DMS114 treated with DMSO at 0.1 percent for 48 hours (cell line): Measurements from ENCODE around the gene PPP2R2C.

Source experiments
- DNase-seq: peaks from one replicate; lab custom pipeline; 2025; ENCODE audit not compliant: unreplicated experiment; lab: John Stamatoyannopoulos, UW

PPP2R2C gene

DNA sequence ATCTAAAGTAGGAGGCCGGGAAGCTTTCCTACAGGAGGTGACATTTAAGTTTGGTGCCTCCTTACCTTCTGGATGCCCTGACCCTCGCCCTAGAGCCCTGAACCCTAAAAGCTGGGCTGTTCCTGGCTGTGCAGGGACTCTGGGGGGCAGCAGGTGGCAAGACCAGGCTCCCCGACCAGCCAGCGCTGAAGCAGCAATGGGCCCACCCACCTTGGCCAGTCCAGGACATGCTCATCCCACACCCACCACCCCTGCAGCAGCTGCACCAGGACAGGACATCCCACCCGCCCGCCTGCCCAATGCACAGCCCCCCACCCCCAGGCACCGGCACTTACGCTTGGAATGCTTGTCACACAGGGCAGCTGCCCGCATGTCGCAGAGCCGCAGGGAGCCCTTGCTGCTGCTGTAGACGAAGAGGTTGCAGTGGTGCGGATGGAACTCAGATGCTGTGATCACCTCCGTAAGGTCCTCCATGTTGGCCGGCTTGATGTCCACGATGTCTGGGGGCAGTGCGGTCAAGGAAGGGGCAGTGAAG is 124.8 kb downstream of the PPP2R2C start:
- no peak for DNase-seq

DNA sequence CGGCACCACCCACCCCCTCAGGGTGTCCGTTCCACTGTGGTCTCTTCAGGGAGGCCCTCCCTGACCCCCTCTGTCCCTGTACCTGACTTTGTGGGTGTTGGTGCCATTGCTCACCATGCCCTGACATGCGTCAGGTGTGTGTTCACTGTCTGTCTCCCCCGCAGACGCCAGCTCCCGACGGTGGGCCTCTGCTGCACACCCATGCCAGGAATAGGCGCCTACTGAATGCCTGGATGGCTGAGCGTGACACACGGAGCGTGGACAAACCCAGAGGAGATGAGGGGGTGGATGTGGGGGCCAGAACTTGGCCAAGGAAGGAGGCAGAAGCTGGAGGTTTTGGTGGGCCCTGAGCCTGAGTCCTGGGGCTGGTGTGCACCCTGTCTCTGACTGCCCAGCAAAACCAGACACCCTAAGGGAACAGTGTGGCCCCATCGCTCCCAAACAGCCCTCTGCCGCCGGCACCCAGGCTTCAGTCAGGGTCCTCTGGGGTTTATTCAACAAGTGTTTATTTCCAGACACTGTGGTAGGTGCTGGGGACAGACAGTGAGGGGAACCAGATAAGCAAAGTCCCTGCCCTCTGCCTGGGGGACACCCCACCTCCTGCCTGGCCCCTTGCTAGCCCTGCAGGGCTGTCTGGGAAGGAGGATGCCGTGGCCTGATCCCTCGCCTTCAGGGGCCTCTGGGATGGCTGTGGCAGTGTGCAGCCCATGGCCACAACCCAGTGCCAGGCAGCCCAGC is 125.9 kb downstream of the PPP2R2C start:
- no peak for DNase-seq

DNA sequence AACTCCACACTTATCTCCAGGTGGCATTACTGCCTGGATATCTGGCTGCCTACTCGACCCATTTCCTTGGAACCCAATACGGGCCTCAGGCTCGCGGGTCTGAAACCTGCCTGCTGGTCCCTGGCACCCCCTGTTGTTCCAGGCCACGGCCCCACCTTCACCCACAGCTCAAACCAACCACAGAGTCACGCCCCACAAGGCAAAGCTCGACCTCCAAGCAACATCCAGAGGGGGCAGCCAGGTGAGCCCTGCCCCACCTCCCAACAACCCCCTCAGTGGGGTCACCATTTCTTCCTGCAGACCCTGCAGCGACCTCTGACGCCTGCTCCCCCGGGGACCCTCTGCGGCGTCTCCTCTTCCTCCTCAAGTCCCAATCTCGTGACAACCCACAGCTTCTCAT is 126.5 kb downstream of the PPP2R2C start:
- DNase-seq, result no peak

DNA sequence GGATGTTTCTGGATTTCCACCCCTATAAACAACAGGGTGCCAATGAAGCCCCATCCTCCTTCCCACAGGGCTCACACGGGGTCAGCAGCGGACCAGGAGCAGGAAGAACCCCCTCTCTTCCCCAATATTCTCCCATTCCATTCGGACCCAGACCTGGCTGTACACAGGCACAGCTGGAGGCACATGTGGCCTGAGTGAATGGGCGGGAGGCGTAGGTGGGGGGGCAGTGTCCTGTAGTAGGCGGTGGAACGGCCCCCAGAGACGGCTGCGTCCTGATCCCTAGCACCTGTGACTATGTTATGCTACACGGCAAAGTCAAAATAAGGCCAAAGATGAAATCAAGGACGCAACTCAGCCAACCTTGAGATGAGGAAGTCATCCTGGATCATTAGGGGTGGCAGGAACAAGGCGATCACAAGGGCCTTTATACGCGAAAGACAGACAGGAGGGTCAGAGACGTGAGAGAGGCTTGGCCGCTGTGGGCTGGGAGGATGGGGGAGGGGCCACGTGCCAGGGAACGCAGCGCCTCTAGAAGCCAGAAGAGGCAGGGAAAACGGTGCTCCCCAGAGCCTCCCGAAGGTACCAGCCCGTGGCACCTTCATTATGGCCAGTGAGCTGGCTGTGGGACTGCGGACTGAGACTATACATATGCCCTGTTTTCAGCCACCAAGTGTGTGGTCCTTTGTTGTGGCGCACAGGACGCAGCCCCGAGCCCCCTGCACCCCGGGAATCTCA is 127.2 kb downstream of the PPP2R2C start:
- no peak for DNase-seq

DNA sequence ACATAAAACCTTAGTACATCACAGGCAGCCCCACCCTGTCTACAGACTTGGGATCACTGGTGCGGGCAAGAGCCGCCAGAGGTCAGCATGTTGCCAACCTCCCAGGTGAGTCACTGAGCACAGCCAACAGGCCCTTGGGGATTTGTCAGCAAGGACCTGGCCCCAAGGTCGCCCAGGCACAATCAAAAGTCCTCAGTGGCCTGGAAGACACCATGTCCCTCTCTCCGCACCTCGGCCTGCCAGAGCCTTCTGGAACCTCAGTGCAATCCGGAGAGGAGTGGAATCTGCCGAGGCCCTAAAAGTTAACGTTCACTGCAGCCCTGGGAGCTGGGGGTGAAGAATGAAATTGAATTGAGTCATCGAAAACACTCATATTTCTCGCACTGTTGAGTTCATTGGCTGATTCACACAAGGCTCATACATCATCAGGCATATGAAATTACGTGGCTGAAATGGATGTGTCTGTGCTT is 128.4 kb downstream of the PPP2R2C start:
- no peak for DNase-seq

DNA sequence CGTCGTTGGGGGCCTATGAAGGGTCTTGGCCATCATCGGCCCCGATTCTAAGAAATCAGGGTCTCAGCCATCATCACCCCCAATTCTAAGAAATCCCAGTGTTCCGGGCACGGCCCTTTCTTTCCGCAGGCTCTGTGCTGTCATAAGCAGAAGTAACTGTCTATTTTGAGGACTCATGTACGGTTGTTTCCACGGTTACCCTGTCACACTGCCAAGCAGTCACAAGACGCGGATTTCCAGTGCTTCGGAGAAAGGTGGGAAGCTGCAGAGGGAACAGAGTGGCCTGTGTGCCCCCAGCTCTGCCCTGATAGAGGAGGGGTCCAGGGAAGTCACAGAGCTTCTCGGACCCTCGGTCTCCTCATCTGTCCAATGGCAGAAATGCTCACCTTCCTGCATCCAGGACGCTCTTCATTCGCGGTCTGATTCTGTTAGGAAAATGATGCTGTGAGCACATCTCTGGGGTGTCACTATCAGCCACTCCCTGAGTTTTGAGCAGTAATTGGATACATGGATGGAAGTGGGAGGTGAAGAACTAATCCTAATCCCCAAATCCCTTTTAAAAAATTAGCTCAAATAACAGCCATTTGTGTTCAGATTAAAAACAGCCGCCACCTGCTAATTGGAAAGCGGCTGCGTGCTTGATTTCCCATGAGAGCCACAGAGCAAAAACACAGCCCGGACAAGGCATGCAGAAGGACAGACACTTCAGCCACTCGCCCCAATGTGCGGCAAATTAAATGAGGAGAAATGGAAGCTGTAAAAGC is 129.7 kb downstream of the PPP2R2C start:
- DNase-seq, result no peak

DNA sequence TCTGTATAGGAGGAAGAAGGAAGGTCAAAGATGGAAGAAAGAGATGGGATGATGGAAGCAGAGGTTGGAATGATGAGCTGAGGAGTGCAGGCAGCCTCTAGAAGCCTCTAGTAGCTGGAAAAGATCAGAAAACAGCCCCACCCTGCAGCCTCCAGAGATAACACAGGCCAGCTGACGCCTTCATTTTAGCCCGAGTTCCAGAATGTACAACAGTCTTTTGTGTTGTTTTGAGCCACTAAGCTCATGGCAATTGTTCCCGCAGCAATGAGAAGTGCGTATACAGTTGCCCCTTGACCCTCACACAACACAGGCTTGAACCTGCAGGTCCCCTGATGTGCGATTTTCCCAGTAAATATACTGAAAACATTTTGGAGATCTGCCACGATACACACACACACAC is 130.7 kb downstream of the PPP2R2C start:
- DNase-seq, result no peak

DNA sequence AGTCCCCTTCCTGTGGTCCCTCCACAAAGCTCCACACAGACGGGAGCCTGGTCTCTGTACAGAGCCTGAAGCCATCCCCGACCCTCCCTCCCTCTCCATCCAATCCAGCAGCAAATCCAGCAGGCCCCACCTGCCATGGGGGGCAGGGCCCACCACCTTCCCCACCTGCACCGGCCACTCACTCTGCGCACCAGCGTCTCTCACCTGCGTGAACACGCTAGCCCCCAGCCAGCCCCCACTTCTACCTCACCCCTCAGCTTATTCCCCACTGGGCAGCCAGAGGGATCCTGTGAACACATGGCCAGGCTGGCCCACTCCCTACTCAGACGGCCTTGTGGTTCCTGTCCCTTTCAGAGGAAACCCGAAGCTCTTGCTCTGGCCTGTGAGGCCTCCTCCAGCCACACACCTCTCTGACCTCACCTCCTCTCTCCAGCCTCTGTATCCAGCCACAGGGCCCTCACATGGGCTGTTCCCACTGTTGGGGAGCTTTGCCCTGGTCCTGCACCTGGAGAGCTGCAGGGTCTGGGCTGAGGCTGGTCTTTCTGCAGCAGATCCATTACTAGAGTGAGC is 131.9 kb downstream of the PPP2R2C start:
- no peak for DNase-seq

DNA sequence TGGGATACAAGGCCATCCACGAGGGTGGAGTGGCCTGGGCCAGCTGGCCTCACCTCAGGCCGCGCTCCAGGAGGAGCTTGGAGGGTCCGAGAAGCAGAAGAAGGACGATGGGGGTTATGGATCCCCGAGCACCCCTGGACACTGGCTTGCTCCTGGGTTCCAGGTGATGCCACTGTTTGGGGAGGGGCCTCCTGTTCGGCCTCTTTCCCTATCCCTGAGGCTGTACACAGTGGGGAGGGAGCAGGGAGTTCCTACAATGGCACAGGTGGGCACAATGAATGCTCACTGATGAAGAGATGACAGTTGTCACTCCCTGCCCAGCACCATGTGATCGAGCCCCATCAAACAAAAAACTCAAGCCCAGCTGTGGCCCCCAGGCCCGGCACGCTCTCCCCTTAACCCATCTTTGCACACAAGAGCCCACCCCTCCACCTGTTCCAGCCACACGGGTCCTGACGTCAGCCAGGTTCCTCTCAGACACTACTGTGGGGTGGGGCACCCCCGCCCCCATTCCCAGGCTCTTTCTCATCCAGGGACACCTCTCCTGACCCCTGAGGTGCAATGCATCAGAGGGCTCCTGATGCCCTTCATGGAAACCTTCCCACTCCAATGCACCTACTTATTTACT is 132.5 kb downstream of the PPP2R2C start:
- no peak for DNase-seq

DNA sequence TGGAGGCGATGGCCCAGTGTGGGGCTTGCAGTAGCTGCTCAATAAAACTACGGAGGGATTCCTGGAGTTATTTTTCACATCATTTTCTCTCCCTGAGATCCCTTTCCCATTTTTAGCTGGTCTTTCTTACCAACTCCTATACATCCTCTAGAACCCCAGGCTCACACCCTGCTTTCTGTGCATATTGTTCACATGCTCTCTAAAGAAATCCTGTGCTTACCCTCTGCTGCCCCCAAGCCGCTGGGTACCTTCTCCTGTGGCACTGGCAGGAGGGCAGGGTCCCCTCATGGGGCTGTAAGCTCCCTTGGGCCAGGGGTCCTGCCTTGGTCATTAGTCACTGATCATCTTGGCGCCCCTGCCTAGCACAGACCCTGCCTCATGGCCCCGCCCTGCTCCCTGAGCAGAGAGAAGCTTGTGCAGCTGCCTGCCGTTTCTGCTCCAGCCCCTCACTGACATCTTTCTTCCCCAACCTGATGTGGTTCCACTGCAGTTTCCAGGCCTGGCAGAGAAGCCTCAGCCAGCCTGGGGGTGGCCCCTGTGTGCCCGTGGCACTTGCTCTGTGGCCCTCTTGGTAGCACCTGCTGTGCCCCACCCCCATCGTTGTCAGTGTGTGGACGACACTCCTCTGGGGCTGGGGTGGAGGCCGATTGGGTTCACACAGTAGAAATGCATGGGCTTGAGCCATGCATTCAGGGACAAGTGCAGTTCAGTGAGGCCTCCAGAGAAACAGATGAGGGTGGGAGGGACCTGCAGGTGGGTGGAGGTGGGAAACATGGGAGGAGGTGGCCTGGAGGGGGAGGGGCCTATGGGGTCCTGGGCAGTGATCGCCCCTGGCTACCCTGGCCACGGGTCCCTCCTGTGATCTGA is 133.2 kb downstream of the PPP2R2C start:
- DNase-seq, result no peak

DNA sequence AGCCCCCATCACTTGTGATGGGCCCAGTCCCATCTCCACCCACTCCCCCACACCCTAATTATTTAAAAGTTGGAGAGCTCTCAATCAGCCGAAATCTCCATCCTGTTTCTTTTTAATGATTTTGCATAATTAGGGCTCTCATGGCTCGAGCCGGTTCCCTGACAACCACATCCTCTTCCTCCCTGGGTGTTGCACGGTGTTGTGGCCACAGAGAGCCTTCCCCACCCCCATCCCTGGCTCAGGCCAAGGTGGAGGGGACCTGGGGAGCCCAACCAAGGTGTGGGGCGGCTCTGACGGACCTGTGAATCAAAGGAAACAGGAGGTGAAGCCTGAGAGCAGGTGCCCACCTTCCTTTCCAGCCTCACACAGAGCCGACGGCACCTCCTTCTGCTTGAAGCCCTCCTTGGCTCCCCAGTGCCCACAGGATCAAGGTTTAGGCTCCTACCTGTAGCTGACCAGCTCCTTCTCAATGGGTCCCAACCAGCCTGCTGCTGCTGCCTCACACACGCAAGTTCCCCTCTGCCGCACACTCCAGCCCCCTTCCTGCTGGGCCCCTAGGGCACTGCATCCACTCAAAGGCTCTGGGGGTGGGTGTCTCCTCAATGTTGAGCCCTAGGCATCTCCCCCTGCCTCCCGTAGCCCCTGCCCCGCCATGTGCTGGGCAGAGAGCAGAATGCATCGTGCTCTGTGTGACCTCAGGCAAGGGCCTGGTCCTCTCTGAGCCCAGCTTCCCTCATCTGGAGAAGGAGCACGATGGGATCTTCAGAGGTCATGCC is 134.1 kb downstream of the PPP2R2C start:
- no peak for DNase-seq

DNA sequence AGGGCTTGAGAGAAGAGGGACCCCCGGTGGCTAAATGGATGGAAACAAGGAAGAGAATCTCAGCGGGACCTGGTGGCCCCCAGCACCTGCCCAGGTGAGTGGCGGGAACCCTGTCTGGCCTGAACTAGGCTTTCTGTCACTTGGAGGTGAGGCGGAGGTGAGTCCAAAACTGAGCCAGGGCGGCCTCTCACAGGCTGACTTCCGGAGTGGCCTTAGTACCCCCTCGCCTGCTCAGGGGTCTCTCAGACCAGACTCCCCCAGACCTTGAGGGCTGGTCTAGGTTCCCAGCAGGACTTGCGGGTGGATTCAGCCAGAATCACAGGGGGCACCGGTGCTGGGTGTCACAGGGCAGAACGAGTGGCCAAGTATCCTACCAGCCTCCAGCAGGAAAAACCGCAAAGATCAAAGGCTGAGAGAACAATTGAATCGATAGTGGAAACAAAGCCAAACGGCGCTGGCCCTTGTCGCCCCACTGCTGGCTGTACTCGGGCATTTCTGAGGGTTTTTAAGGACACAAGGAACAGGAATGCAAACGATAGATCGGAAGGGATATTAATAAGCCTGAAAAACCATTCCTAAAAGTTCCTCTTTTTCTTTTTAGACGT is 135.0 kb downstream of the PPP2R2C start:
- no peak for DNase-seq

DNA sequence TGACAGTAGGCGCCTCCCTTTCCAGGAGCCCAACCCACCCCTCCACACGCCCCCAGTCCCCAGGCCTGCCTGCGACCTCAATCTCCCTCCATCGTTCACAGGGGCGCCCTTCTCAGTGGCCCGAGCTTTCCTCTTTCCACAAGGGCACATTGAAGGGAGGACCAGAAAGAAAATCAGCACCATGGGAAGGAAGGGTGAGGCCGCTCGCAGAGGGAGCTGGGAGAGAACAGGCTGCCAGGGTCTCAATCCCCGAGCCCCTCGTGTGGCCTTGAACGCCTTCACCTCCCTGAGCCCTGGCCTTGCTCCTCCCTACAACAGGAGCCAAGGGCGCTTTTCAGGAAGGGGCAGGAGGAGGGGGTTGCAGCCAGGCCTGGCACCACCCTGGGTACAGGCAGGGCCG is 136.2 kb downstream of the PPP2R2C start:
- DNase-seq, result no peak

DNA sequence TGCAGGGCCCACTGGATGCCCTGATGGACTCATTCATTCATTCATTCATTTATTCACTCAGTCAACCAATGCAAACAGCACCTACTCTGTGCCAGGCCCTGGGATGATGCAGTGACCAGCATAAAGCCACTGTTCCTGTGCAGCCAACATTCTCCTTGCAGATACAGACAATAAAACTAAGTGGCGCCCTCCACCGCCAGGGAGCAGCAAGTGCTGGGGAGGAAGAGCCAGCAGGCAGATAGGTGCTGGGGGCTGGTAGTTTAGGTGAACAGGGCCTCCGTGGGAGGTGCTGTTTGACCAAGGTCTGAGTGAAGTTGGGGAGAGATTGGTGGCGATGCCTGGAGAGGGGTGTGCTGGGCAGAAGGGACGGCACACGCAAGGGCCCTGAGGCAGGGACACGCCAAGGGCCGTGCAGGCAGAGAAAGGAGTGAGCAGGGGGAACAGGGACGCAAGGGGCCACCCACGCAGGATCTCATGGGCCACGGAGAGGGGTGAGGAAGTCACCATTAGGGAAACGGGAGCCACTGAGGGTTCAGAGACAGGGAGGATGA is 137.3 kb downstream of the PPP2R2C start:
- DNase-seq, result no peak

DNA sequence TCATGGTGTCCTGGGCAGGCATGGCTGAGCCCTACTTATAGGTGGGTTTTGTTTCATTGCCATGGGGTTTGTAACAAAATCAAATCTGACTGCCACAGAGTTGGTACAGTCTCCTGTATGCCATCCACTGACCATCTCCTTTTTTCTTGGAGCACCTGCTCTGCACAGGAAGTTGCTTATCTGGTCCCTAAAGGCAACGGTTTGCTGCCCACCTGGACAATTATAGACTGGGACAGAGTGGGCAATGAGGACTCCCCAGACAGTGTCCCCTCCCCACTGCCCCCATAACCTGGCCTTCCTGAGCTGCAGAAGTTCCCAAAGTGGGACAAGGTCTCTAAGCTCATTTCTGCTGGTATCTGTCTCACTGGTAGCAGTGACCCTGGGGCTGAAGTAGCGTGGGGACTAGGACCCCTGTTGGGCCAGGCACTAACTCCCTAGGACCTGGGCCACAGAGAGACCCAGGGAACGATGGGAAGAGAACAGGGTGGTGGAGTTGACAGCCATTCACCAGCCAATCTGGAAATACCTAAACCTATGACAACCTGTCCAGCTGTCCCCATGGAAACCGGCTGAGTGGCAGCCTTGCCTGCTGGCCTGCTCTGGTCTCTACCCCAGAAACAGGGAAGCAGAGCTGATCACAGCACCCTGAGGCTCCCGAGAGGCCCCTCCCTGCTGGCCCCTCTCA is 138.1 kb downstream of the PPP2R2C start:
- DNase-seq, result no peak

DNA sequence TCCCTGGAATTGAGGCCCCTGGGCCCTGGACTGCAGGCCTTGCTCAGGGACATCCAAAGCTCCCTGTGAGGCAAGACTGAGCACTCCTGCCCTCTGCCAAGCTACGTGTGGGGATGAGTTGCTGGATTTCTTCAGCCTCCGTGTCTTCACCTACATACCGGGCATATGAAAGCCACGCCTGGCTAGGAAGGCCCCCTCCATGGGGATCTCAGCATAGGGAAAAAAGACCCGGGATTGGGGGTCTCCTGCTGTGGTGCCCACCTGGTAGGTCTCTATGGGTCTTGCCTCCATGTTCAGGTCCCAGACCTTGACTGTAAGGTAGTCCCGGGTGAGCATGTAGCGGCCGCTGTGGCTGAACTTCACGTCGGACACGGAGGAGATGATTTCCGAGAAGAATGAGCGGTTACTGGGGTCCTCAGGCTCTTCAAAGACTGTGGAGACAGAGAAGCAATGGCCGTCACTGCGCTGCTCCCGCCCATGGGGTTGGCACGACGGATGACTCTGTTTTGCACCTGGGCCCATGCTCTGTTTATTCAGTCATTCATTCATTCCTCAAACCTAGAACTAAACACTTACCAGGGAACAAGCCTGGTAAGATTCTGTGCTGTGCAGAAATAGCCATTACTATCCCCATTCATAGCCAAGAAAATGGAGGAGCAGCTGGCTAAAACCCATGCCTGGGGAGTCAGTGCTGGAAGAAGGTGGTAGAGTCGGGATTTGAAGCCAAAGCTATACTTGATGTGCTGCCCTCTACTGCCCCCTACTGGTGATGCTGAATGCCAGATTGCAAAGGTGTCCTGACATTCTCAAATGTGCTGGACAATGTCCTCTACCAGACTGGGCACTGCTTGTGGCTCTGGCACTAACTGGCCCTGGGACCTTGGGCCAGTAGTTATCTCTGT is 138.9 kb downstream of the PPP2R2C start:
- no peak for DNase-seq

DNA sequence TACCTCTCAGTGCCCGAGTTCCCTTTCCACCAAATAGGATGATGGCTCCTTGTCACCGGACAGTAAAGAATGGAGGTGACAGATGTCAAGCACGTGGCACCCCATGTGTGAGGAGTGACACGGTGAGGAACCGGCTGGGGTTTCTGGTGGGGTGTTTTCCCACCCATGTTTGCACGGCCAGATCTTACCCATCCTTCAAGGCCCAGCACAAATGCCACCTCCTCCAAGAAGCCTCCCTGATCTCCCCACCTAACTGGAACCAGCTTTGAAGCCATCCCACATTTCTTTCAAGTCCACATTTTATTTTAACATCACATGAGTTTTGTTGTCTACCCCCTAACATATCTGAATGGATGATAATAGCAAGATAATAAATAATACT is 139.8 kb downstream of the PPP2R2C start:
- DNase-seq, result no peak
